ENCODE data around the gene ZMAT5.

The ZMAT5 gene

GRCh38 chr22:29780748-29781676 is 14.2 kb upstream of the ZMAT5 start:
- Histone ChIP-seq H2AFZ (ENCODE audit: low read depth, low read length) (peak overlapping the region; percentile 10), H3K9me3 (ENCODE audit: low read length) (no peaks in the 10 kb centered on the region), H3K4me3 (ENCODE audit: low read length) (no peak overlapping the region), H3K27me3 (ENCODE audit: insufficient read depth, low read length) (no peaks in the 10 kb centered on the region), H3K36me3 (ENCODE audit: insufficient read depth, low read length) (no peaks in the 10 kb centered on the region), H3K4me1 (ENCODE audit: insufficient read depth, low read length) (peaks cover 28% of the 10 kb centered on the region)

DNA sequence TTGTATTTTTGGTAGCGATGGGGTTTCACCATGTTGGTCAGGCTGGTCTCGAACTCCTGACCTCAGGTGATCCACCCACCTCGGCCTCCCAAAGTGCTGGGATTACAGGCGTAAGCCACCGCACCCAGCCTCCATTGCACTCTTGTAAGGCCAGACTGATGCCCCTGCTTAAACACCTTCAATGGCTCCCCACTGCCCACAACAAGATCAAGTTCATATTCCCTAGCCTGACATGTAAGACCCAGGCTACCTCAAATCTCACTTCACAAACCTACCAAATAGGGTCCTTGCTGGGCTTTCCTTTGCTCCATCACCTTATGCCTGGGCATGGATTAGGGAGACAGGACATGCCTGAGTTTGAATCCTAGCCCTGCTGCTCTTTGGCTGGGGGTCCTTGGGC is 13.4 kb upstream of the ZMAT5 start:
- Histone ChIP-seq H2AFZ (ENCODE audit: low read depth, low read length) (no peak overlapping the region), H3K36me3 (ENCODE audit: insufficient read depth, low read length) (no peaks in the 10 kb centered on the region), H3K27me3 (ENCODE audit: insufficient read depth, low read length) (no peaks in the 10 kb centered on the region), H3K4me1 (ENCODE audit: insufficient read depth, low read length) (peaks cover 28% of the 10 kb centered on the region), H3K4me3 (ENCODE audit: low read length) (no peak overlapping the region), H3K9me3 (ENCODE audit: low read length) (no peaks in the 10 kb centered on the region)

DNA sequence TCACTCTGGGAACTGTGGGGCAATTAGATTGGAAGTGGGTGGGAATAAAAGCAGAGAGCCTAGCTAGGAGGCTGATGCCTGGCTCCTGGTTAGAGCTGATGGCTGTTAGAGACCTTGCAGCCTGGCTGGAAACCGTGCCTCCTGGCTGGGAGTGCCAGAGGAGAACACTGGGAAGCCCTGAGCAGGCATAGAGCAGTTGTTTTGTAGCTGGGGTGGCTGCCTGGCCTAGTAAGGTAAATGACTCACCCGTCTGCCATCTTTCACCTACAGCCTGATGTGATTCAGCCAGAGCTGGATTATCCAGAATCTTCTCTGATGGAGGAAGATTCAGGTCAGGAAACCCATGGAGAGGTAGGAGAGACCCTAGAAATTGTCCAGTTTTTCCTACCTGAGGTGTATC is 6.4 kb upstream of the ZMAT5 start:
- Histone ChIP-seq H2AFZ (ENCODE audit: low read depth, low read length) (no peak overlapping the region), H3K27me3 (ENCODE audit: insufficient read depth, low read length) (no peaks in the 10 kb centered on the region), H3K4me3 (ENCODE audit: low read length) (no peak overlapping the region), H3K36me3 (ENCODE audit: insufficient read depth, low read length) (peaks cover 17% of the 10 kb centered on the region), H3K9me3 (ENCODE audit: low read length) (no peaks in the 10 kb centered on the region), H3K4me1 (ENCODE audit: insufficient read depth, low read length) (peaks cover 5% of the 10 kb centered on the region)

DNA sequence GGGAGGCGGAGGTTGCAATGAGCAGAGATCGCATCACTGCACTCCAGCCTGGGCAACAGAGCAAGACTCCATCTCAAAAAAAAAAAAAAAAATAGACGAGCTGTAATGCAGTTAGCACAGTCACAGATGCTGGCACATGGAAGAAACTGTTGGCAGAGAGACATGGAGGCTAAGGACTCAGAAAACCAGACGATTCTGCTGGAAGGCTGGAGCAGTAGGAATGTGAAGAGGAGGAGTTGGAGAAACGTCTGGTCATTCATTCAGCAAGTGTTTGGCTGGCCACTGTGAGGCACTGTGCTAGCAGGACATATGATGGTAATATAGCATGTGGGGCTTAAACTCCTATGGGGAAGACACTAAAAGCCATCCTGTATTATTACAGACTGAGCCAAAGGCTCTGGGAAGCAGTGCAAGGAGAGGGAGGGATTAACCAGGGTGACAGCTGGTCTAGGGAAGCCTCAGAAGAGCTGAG is 5.4 kb upstream of the ZMAT5 start:
- Histone ChIP-seq H3K4me1 (ENCODE audit: insufficient read depth, low read length) (peaks cover 7% of the 10 kb centered on the region), H3K27me3 (ENCODE audit: insufficient read depth, low read length) (no peaks in the 10 kb centered on the region), H3K4me3 (ENCODE audit: low read length) (no peak overlapping the region), H2AFZ (ENCODE audit: low read depth, low read length) (no peak overlapping the region), H3K9me3 (ENCODE audit: low read length) (no peaks in the 10 kb centered on the region), H3K36me3 (ENCODE audit: insufficient read depth, low read length) (peaks cover 17% of the 10 kb centered on the region)

- Histone ChIP-seq H2AFZ (ENCODE audit: low read depth, low read length) (no peak overlapping the region), H3K4me3 (ENCODE audit: low read length) (no peak overlapping the region), H3K36me3 (ENCODE audit: insufficient read depth, low read length) (peaks cover 17% of the 10 kb centered on the region), H3K4me1 (ENCODE audit: insufficient read depth, low read length) (peaks cover 16% of the 10 kb centered on the region), H3K9me3 (ENCODE audit: low read length) (no peaks in the 10 kb centered on the region), H3K27me3 (ENCODE audit: insufficient read depth, low read length) (no peaks in the 10 kb centered on the region)
Measured at GRCh38 chr22:29769723-29770321, 3.0 kb upstream of the ZMAT5 start.

DNA sequence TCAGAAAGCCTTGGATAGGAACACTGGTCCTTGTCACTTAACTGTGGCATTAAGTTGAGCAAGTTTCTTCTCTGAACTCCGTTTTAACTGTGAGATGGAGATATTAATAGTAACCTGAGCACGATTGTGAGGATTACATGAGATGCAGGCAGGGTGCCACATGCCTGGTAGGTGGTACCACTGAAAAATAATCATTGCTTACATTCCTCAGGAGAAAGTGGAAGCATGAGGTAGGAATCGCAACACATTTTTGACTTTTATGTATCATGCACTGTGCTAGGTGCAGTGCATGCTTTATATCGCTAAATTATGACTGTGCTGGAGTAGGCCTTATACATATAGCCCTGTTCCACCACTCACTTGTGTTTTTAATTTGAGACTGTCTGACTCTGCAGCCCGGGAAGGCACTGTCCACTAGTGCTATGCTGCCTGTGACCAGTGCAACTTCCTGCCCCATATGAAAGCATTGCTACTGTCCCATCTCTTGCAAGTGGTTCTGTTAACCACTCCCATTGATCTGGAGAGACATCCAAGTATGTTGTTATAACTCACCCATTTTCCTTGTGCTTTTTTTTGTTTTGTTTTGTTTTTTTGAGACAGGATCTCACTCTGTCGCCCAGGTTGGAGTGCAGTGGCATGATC is 1.4 kb upstream of the ZMAT5 start:
- H3K4me3 ChIP-seq (ENCODE audit: low read length) = peak overlapping the region; percentile 67
- H3K27me3 ChIP-seq (ENCODE audit: insufficient read depth, low read length) = no peaks in the 10 kb centered on the region
- peaks cover 17% of the 10 kb centered on the region for H3K36me3 ChIP-seq (ENCODE audit: insufficient read depth, low read length)
- peaks cover 16% of the 10 kb centered on the region for H3K4me1 ChIP-seq (ENCODE audit: insufficient read depth, low read length)
- no peak overlapping the region for H2AFZ ChIP-seq (ENCODE audit: low read depth, low read length)
- no peaks in the 10 kb centered on the region for H3K9me3 ChIP-seq (ENCODE audit: low read length)

GRCh38 chr22:29767171-29768051 is 604 bp upstream of the ZMAT5 start, which contains the start of gene UQCR10:
UQCR10 (plus strand) TSS chr22:29767369; CDS start chr22:29767399, 30 bp downstream.
- Histone ChIP-seq H3K4me1 (ENCODE audit: insufficient read depth, low read length) (peaks cover 16% of the 10 kb centered on the region), H3K36me3 (ENCODE audit: insufficient read depth, low read length) (peaks cover 17% of the 10 kb centered on the region), H2AFZ (ENCODE audit: low read depth, low read length) (peak within 1 kb of the TSS; percentile 17), H3K9me3 (ENCODE audit: low read length) (no peaks in the 10 kb centered on the region), H3K27me3 (ENCODE audit: insufficient read depth, low read length) (no peaks in the 10 kb centered on the region), H3K4me3 (ENCODE audit: low read length) (peak within 1 kb of the TSS; percentile 67)

DNA sequence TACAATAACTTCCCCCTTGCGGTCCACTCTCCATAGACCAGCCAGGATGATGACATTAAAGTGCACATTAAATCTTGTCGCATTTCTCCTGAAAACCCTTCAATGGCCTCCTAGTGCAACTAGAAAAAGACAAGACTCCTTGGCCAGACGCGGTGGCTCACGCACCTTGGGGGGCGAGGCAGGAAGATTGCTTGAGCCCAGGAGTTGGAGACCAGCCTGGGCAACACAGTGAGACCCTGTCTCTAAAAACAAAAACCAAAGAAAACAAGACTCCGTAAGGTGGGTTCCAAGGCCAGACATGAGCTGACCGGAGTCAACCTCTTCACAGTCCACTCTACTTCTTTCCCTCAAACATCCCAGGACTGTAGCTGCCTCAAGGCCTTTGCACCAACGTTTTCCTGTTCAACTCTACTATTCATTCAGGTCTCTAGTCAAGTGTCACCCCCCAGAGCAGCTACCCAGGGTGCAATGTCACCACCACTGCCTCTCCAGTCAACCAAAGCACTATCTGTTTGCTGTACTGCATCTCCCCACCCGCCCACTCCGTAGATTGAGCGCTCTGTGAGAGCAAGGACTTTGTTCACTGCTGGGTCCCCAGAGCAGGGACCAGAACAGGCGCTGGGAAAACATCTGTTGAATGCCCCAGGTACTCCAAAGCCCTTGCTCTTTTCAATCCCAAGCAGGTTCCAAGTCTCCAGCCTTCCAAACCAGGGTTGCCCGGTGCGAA is 739 bp downstream of the ZMAT5 start:
- H3K4me3 ChIP-seq (ENCODE audit: low read length) = peak overlapping the region; percentile 67
- peak overlapping the region; percentile 17 for H2AFZ ChIP-seq (ENCODE audit: low read depth, low read length)
- H3K36me3 ChIP-seq (ENCODE audit: insufficient read depth, low read length) = peaks cover 17% of the 10 kb centered on the region
- H3K4me1 ChIP-seq (ENCODE audit: insufficient read depth, low read length) = peaks cover 16% of the 10 kb centered on the region
- no peaks in the 10 kb centered on the region for H3K27me3 ChIP-seq (ENCODE audit: insufficient read depth, low read length)
- H3K9me3 ChIP-seq (ENCODE audit: low read length) = no peaks in the 10 kb centered on the region

DNA sequence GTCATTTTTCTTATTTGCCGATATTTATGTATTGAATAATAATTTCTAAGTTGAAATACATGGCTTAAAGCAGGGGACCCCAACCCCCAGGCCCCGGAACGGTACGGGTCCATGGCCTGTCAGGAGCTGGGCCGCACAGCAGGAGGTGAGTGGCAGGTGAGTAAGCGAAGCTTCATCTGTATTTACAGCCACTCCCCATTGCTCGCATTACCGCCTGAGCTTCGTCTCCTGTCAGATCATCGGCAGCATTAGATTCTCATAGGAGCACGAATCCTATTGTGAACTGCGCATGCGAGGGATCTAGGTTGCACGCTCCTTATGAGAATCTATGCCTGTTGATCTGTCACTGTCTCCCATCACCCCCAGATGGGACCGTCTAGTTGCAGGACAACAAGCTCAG is 4.5 kb downstream of the ZMAT5 start:
- H3K36me3 ChIP-seq (ENCODE audit: insufficient read depth, low read length) = no peaks in the 10 kb centered on the region
- H2AFZ ChIP-seq (ENCODE audit: low read depth, low read length) = no peak overlapping the region
- H3K4me1 ChIP-seq (ENCODE audit: insufficient read depth, low read length) = peaks cover 9% of the 10 kb centered on the region
- no peak overlapping the region for H3K4me3 ChIP-seq (ENCODE audit: low read length)
- no peaks in the 10 kb centered on the region for H3K9me3 ChIP-seq (ENCODE audit: low read length)
- no peaks in the 10 kb centered on the region for H3K27me3 ChIP-seq (ENCODE audit: insufficient read depth, low read length)

DNA sequence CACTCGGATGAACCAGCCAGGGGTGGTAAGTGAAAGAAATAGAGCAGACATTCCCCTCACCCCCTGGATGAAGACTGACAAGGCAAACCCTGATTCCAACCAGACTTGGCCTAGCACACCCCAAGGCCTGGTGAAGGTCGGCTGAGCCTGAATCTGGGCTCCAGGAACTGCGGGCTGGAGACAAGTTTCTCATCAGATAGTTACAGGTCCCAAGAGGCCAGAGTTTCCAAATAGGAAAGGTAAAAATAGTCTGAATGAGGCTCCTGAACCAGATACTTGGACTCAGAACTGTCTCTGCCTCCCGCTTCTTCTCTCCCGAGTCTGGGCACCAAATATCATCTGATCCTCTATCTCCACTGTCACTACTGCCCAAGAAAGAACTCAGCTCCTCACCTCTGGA is 7.8 kb downstream of the ZMAT5 start:
- Histone ChIP-seq H3K9me3 (ENCODE audit: low read length) (no peaks in the 10 kb centered on the region), H3K4me3 (ENCODE audit: low read length) (no peak overlapping the region), H3K4me1 (ENCODE audit: insufficient read depth, low read length) (no peaks in the 10 kb centered on the region), H3K36me3 (ENCODE audit: insufficient read depth, low read length) (no peaks in the 10 kb centered on the region), H3K27me3 (ENCODE audit: insufficient read depth, low read length) (no peaks in the 10 kb centered on the region), H2AFZ (ENCODE audit: low read depth, low read length) (no peak overlapping the region)

GRCh38 chr22:29758068-29758622 is 8.7 kb downstream of the ZMAT5 start:
- Histone ChIP-seq H3K9me3 (ENCODE audit: low read length) (no peaks in the 10 kb centered on the region), H3K36me3 (ENCODE audit: insufficient read depth, low read length) (no peaks in the 10 kb centered on the region), H3K4me1 (ENCODE audit: insufficient read depth, low read length) (no peaks in the 10 kb centered on the region), H3K27me3 (ENCODE audit: insufficient read depth, low read length) (no peaks in the 10 kb centered on the region), H2AFZ (ENCODE audit: low read depth, low read length) (no peak overlapping the region), H3K4me3 (ENCODE audit: low read length) (no peak overlapping the region)

- no peaks in the 10 kb centered on the region for H3K36me3 ChIP-seq (ENCODE audit: insufficient read depth, low read length)
- H3K4me3 ChIP-seq (ENCODE audit: low read length) = no peak overlapping the region
- no peaks in the 10 kb centered on the region for H3K27me3 ChIP-seq (ENCODE audit: insufficient read depth, low read length)
- H2AFZ ChIP-seq (ENCODE audit: low read depth, low read length) = no peak overlapping the region
- H3K4me1 ChIP-seq (ENCODE audit: insufficient read depth, low read length) = no peaks in the 10 kb centered on the region
- no peaks in the 10 kb centered on the region for H3K9me3 ChIP-seq (ENCODE audit: low read length)
Measured at GRCh38 chr22:29757096-29757495, 9.7 kb downstream of the ZMAT5 start.
